Measurements from ENCODE around the gene DRG1. TPM values are rescaled to one million over a fixed set of nuclear protein-coding genes. Genes with fewer than 3 reads are reported as not detected.
"Not testable (repeated sequence)": the region's sequence is repeated elsewhere in the genome, so short reads cannot be mapped to it uniquely, and the experiment has no call there.

DRG1 gene
- total RNA-seq, 1 donor from 2014 or later, result 50.0 TPM

DNA sequence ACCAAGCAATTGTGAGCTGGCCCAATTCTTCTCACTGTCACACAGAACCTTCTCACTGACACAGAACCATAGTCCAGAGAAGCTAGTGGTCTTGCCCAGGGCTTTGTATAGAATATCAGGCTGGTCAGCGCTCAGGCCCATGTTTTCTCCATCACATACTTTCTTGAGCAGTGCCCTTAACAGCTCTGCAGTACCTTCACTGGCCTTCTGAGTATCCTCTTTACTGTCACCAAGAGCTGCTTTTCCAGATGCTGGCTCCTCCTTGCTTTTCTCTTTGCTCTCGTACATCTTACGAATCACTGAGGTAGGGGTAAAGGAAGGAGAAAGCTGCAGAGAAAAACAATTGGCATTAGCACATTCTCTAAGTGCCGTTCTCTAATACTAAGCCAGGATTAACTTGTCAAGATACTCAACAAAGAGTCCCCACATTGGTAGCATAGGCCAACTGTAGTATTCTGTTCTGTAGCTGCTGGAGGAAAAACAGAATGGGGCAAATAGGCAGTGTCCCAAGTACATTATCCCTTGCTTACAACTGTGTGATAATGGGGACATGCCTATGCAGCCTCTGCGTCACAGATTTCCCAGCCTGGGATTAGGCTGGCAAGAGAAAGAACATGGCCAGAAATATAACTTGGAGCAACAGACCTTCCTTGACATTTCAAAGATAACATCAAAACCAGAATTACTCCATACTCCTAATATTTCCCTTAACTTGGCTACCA, 43.5 kb downstream of the DRG1 start:
- DNase-seq (ENCODE audit: low read depth in 2 of 2), result no peak

GRCh38 chr22:31443516-31443915, 44.1 kb downstream of the DRG1 start:
- no peak for DNase-seq (ENCODE audit: low read depth in 2 of 2)

DNA sequence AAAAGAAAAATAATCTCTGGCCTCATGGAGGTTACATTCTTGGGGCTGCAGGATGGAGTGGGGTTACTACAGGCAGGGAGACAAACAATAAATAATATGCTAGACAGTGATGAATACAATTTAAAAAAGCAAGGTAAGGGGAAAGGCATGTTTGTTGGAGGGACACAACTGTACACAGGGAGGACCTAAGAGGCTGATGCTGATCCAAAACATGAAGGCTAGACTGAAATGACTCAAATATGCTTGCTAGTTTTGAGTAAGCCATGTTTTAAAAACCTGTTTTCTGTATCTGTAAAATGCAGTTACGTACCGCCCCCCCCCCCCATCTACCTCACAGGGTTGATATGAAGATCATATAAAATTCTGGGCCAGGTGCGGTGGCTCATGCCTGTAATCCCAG, 46.2 kb downstream of the DRG1 start:
- DNase-seq (ENCODE audit: low read depth in 2 of 2), result no peak

DNA sequence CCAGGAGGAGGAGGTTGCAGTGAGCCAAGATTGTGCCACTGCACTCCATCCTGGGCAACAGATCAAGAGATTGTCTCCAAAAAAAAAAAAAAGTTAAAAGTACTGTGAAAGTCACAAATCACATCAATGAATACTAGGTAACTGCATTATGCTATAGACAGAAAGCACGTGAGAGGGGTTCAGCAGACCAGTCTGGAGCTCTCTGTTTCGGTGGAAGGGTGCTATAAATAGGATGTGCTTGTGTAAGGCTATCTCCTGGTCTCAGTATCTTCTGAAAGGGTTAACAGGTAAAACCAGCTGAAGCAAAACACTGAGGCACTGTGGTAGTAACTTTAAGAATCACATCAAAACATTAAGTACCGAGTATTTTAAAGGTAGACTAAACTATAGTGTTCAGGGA, 46.8 kb downstream of the DRG1 start:
- DNase-seq (ENCODE audit: low read depth in 2 of 2), result no peak

- no peak for DNase-seq (ENCODE audit: low read depth in 2 of 2)
Measured at GRCh38 chr22:31446767-31447166, 47.4 kb downstream of the DRG1 start.

DNA sequence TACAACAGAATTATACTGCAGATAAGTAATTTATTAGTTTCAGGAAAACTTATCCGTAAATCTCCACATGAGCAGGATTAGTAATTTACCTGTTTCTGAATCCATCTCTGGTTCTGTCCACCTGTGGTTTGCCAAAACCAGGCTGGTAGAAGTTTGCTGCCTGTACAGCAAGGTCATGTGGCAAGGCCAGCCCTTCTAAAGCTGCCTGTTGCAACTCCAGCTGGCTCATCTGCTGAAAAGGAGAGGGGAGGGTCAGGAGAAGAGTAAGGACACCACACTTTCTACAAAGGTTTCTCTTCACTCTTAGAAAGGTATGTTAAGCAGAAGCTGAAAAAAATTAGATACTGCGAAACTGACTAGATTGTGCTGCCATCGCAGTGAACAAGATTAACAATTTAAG, 47.9 kb downstream of the DRG1 start:
- no peak for DNase-seq (ENCODE audit: low read depth in 2 of 2)

DNA sequence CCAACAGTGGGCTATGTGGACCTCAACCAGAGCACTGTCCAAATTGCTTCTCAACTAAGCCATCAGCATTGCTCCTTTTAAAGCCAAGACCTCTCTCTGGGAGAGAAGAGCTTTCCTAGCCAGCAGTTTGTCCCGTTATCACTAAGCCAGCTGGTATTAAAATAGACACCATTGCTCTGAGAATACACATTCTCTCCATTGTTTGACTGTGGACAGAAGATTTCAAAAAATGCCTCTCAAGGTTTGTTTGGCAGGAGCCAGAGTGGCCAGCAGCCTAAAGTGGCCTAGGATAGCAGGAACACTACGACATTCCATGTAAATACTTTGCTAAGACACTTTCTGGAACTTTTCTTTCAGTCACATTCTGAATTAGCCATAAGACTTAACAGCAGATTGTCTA, 49.0 kb downstream of the DRG1 start:
- no peak for DNase-seq (ENCODE audit: low read depth in 2 of 2)

- no peak for DNase-seq (ENCODE audit: low read depth in 2 of 2)
Measured at GRCh38 chr22:31449506-31449905, 50.1 kb downstream of the DRG1 start.

- peak; percentile 59 to 67 for DNase-seq (ENCODE audit: low read depth in 2 of 2)
Measured at GRCh38 chr22:31451709-31452571, 52.5 kb downstream of the DRG1 start.

GRCh38 chr22:31461699-31462098, 62.3 kb downstream of the DRG1 start:
- DNase-seq (ENCODE audit: low read depth in 2 of 2), result no peak

- DNase-seq (ENCODE audit: low read depth in 2 of 2), result no peak
Measured at GRCh38 chr22:31465307-31465706, 65.9 kb downstream of the DRG1 start.

GRCh38 chr22:31474743-31475142, 75.3 kb downstream of the DRG1 start:
- no peak for DNase-seq (ENCODE audit: low read depth in 2 of 2)

DNA sequence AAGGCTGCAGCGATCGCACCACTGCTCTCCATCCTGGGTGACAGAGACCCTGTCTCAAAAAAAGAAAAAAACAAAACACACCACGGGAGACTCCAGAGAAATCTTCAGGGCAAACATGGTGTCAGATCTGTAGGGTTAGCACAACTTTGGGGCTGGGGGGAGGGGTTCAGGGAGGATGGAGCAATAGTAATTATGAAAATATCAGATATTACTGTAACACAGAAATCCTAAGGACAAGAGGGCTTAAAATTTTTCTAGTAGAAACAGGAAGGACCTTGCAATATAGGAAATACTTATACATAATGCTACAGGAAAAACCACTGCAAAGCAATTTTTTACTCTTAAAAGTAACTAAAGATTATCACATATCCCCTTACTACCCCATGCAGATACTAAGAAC, 76.4 kb downstream of the DRG1 start:
- DNase-seq (ENCODE audit: low read depth in 2 of 2), result no peak

- DNase-seq (ENCODE audit: low read depth in 2 of 2), result no peak
Measured at GRCh38 chr22:31477329-31477728, 77.9 kb downstream of the DRG1 start.

DNA sequence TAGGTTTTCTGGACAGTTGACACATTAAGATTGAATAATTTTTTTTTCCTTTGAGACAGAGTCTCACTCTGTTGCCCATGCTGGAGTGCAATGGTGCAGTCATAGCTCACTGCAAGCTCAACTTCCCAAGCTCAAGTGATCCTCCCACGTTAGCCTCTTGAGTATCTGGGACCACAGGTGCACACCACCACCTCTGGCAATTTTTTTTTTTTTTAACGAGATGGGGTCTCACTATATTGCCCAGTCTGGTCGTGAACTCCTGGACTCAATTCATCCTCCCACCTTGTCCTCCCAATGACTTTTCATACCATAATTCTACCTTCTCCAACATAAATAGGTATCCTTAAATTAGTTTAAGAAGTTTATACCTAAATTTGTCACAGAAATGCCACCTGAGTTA, 81.7 kb downstream of the DRG1 start:
- DNase-seq (ENCODE audit: low read depth in 2 of 2), result no peak

DNA sequence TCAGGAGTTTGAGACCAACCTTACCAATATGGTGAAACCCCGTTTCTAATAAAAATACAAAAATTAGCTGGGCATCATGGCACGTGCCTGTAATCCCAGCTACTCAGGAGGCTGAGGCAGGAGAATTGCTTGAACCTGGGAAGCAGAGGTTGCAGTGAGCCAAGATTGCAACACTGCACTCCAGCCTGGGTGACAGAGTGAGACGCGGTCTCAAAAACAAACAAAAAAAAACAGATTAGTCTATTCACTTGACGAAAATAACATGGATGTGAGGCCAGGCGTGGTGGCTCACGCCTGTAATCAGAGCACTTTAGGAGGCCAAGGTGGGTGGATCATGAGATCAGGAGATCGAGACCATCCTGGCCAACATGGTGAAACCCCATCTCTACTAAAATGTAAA, 83.1 kb downstream of the DRG1 start:
- not testable (repeated sequence) for DNase-seq (ENCODE audit: low read depth in 2 of 2)

Other genes starting within 250 kb of the DRG1 start
- 23.3 and 30.6 TPM in 2 replicates for gene RNF185, start 239.4 kb upstream of the DRG1 start, total RNA-seq
- 51.2 and 64.3 TPM in 2 replicates for gene LIMK2, start 187.3 kb upstream of the DRG1 start, total RNA-seq
- gene PIK3IP1, start 107.1 kb upstream of the DRG1 start, total RNA-seq, result 15.1 and 23.3 TPM in 2 replicates
- gene PATZ1, start 53.3 kb upstream of the DRG1 start, total RNA-seq, result 10.5 and 15.1 TPM in 2 replicates
- gene EIF4ENIF1, start 90.2 kb downstream of the DRG1 start, total RNA-seq, result 6.5 and 11.5 TPM in 2 replicates
- gene SFI1, start 96.9 kb downstream of the DRG1 start, total RNA-seq, result 8.5 and 18.1 TPM in 2 replicates

Data from lung microvascular endothelial cell (primary cell).